PC-3 (cell line): ENCODE data around the gene CHST8.

Experiments used
- CTCF ChIP-seq: fragments of 300-600 bp; sonication (generic); conservative IDR thresholded peaks from 2 replicates; pipeline ENCODE4 v1.5.1; 2017; ENCODE audit warnings: antibody characterized with exemption, low read depth, mild to moderate bottlenecking, low read length
- EZH2 ChIP-seq: fragments of 300-600 bp; sonication (generic); IDR thresholded peaks from one replicate; pipeline ENCODE4 v1.6.1; 2017; ENCODE audit warnings: antibody characterized with exemption, mild to moderate bottlenecking, low read length; ENCODE audit not compliant: unreplicated experiment

- TF ChIP-seq EZH2, result no peak
- TF ChIP-seq CTCF, result no peak
Observed at GRCh38 chr19:33678796-33679585, 57.2 kb downstream of the CHST8 start.
